HUES64 (cell line): ENCODE data around the gene SEL1L.
"Not testable (repeated sequence)": the region's sequence is repeated elsewhere in the genome, so short reads cannot be mapped to it uniquely, and the experiment has no call there.

ENCODE experiments used
- H3K27ac ChIP-seq: 2 replicates; pipeline ENCODE4 v1.7.0; 2013; ENCODE audit warnings: low read depth, low read length, inconsistent platforms
- H3K27me3 ChIP-seq: 2 replicates; pipeline ENCODE4 v1.6.1; 2013; ENCODE audit warnings: mild to moderate bottlenecking, low read length; ENCODE audit not compliant: insufficient read depth
- H3K36me3 ChIP-seq: 2 replicates; pipeline ENCODE4 v1.6.1; 2013; ENCODE audit warnings: mild to moderate bottlenecking, low read length; ENCODE audit not compliant: insufficient read depth
- H3K4me1 ChIP-seq: 2 replicates; pipeline ENCODE4 v1.6.1; 2013; ENCODE audit warnings: mild to moderate bottlenecking, low read length, moderate library complexity; ENCODE audit not compliant: insufficient read depth
- H3K4me3 ChIP-seq: 2 replicates; pipeline ENCODE4 v1.5.1; 2013; ENCODE audit warnings: mild to moderate bottlenecking, low read length, moderate library complexity
- H3K9ac ChIP-seq: 2 replicates; pipeline ENCODE4 v1.6.1; 2013; ENCODE audit warnings: mild to moderate bottlenecking, low read depth, low read length
- H3K9me3 ChIP-seq: 2 replicates; pipeline ENCODE4 v1.6.1; 2013; ENCODE audit warnings: low read depth, low read length; ENCODE audit not compliant: insufficient read depth
- WGBS: fragments of 150-250, 120-280 bp; methylation state at CpG from one replicate; pipeline ENCODE4 v1.1.7; 2013; ENCODE audit warnings: missing lambda C conversion rate; 5-methylcytosine and 5-hydroxymethylcytosine counted together

Gene SEL1L

GRCh38 chr14:81430235-81430634 is 103.4 kb downstream of the SEL1L start:
- H3K36me3 ChIP-seq = peaks cover 17% of the 10 kb centered on the region; the same call in 1 of the 2 replicates
- H3K27me3 ChIP-seq = no peaks in the 10 kb centered on the region; the same call in 1 of the 2 replicates
- H3K9me3 ChIP-seq = no peaks in the 10 kb centered on the region
- H3K4me1 ChIP-seq = peaks cover 34% of the 10 kb centered on the region
- no peak overlapping the region for H3K9ac ChIP-seq
- H3K4me3 ChIP-seq = no peak overlapping the region
- 90% methylated on average over 4 of the region's 5 CpGs for WGBS
- H3K27ac ChIP-seq = no peak overlapping the region

DNA sequence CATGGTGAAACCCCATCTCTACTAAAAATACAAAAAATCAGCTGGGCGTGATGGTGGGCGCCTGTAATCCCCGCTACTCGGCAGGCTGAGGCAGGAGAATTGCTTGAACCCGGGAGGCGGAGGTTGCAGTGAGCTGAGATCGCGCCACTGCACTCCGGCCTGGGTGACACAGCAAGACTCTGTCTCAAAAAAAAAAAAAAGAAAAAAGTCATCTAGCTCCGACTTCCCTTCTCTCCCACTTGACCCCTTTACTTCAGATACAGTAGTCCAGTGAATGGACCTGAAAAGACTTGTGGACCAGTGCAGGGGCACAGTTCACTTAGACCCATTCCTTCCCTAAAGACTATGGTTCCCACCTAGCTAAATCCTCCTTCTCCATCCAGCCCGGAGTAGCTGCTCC is 103.9 kb downstream of the SEL1L start:
- H3K9ac ChIP-seq, H3K27me3 ChIP-seq, H3K4me3 ChIP-seq, H3K9me3 ChIP-seq, H3K27ac ChIP-seq: not testable (repeated sequence)
- WGBS = 92% methylated on average over 11 of the region's 11 CpGs
- Histone ChIP-seq H3K36me3 (peaks cover 21% of the 10 kb centered on the region; the same call in 1 of the 2 replicates), H3K4me1 (peaks cover 30% of the 10 kb centered on the region)

DNA sequence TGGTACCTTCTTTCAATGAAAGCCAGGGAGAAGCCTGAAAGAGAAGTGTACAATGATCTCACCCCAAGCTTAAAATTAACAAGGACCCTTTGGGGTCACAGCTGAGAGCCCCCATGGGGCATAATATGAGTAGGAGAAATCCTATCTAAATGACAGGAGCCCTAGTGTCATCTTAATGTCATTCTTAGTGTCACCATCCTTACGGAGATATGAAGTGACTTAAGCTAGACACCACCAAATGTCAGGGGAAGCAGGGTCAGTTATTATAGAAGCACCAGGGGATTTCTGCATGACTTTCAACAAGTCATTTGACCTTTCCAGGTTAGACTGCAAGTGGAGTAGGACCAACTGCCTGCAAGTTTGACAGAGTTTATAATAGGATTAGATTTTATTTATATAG is 104.6 kb downstream of the SEL1L start:
- Histone ChIP-seq H3K9ac (no peak overlapping the region), H3K9me3 (no peaks in the 10 kb centered on the region), H3K27me3 (no peaks in the 10 kb centered on the region), H3K27ac (no peak overlapping the region), H3K4me1 (peaks cover 22% of the 10 kb centered on the region), H3K36me3 (peaks cover 21% of the 10 kb centered on the region; the same call in 1 of the 2 replicates), H3K4me3 (no peak overlapping the region)
- WGBS = 100% methylated on average over 1 of the region's 1 CpG

DNA sequence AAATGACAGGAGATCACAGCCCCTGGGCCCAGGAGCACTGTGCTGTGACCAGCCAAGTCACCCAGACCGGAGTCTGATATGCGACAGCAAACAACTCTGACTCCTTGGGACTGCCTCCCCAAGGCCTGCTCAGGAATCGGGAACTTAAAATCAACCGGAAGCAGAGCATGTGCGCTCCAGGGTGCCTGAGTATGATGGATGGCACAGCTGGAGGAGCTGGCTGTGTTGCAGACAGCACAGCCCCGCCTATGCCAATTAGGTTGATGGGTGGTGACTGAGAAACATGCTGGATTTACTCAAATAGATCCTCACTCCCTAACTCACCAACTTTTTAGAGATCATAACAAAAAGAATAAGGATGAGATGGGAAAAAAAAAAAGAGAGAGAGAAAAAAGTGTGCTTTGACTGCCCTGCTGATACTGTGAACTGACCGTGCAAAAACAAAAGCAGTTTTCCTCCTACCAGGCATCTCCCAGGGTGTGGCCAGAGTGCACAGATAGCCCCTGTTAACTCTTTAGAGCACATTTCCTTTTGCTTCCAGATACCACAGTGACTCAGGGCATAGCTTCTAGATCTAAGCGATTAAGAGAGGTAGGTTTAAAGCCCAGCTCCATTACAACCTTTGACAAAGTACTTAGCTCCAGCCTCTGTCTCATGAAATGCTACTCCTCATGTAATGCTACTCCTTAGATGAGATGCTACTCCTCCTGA is 106.2 kb downstream of the SEL1L start:
- Histone ChIP-seq H3K27ac (0 out of 2 replicates have a peak overlapping the region, but pooled peaks have one; percentile 30), H3K27me3 (no peaks in the 10 kb centered on the region), H3K4me1 (peaks cover 14% of the 10 kb centered on the region), H3K9ac (no peak overlapping the region), H3K9me3 (no peaks in the 10 kb centered on the region), H3K4me3 (no peak overlapping the region; the same call in 1 of the 2 replicates), H3K36me3 (peaks cover 25% of the 10 kb centered on the region; the same call in 1 of the 2 replicates)
- WGBS = 42% methylated on average over 7 of the region's 8 CpGs

GRCh38 chr14:81423504-81423903 is 110.1 kb downstream of the SEL1L start:
- 92% methylated on average over 6 of the region's 6 CpGs for WGBS
- no peak overlapping the region for H3K9ac ChIP-seq
- H3K4me1 ChIP-seq = peaks cover 14% of the 10 kb centered on the region
- H3K36me3 ChIP-seq = peaks cover 27% of the 10 kb centered on the region; the same call in 1 of the 2 replicates
- no peak overlapping the region for H3K27ac ChIP-seq
- H3K4me3 ChIP-seq = no peak overlapping the region
- no peaks in the 10 kb centered on the region for H3K27me3 ChIP-seq
- peaks cover under 1% of the 10 kb centered on the region; the same call in 1 of the 2 replicates for H3K9me3 ChIP-seq
